Fibroblast of skin of abdomen (primary cell): Measurements from ENCODE around the gene AMH.
A peak's percentile ranks its signal among the peaks of the same experiment; 100 is the strongest.

Experiments used
- DNase-seq: peaks from one replicate; pipeline ENCODE4 v3.0.0-alpha.2; 2013

The AMH gene

GRCh38 chr19:2288338-2288817 is 39.3 kb downstream of the AMH start:
- no peak for DNase-seq

DNA sequence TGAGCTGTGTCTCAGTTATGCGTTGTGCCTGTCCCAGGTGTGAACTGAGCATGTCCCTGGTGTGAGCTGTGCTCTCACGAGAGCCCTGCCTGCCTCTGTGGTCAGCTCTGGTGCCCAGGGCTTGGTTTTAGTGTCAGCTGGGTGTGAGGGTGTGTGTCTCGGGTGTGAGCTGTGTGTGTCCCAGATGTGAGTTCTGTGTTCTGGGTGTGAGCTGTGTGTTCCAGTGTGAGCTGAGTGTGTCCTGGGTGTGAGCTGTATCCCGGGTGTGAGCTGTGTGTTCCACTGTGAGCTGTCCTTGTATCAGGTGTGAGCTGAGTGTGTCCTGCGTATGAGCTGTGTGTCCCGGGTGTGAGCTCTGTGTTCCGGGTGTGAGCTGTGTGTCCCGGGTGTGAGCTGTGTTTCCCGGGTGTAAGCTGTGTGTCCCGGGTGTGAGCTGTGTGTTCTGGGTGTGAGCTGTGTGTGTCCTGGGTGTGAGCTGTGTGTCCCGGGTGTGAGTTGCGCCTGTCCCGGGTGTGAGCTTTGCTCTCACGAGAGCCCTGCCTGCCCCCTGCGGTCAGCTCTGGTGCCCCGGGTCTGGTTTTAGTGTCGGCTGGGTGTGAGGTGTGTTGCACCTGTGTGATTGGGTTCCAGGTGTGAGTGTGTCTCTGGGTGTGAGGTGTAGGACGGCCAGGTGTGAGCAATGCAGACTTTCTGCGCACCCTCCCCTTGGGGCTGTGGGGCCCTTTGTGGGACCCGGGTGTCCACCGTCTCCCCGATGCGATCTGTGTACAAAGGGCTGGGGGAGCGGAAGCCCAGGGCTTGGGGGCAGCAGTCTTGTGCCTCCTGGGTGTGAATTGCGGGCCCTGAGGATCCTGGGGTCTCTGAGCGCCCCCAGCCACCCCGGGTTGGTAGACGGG is 39.9 kb downstream of the AMH start:
- DNase-seq = no peak

- no peak for DNase-seq
Measured at GRCh38 chr19:2289714-2290435, 40.8 kb downstream of the AMH start.

- no peak for DNase-seq
Measured at GRCh38 chr19:2290441-2291184, 41.5 kb downstream of the AMH start.

DNA sequence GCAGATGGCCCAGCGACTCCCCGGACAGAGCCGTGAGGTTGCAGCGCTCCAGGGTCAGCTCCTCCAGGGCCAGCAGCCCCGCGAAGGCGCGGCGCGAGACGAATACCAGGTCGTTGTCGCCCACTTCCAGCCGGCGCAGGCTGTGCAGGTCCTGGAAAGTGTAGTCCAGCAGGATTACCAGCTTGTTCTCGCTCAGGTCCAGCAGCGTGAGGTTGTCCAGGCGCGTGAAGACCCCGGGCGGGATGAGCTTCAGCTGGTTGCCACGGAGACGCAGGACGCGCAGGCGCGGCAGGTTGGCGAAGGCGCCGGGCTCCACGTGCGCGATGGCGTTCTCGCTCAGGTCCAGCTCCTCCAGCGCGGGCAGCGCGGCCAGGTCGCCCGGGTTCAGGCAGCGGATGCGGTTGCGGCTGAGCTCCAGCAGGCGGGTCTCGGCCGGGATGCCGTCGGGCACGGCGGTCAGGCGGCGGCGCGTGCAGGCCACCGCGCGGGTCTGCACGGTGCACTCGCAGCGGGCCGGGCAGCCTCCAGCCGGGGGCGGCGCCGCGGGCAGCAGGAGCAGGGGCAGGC is 42.1 kb downstream of the AMH start:
- DNase-seq = no peak

GRCh38 chr19:2294687-2295335 is 45.7 kb downstream of the AMH start:
- DNase-seq = peak; percentile 82

GRCh38 chr19:2296141-2296540 is 47.0 kb downstream of the AMH start:
- no peak for DNase-seq

GRCh38 chr19:2300533-2300932 is 51.4 kb downstream of the AMH start:
- no peak for DNase-seq
